K562 (cell line): ENCODE results near the gene RASSF1. TPM values are rescaled to one million over a fixed set of nuclear protein-coding genes. Genes with fewer than 3 reads are reported as not detected.
A peak's percentile ranks its signal among the peaks of the same experiment; 100 is the strongest.

Source experiments
- ATAC-seq: fragments of 200-7000 bp; cut with Tn5 transposase; 3 replicates; pipeline ENCODE4 v1.9.1; 2020; ENCODE audit warnings: moderate library complexity
- BruUV-seq: library from RNA; stranded (reverse); fragments of 400-500 nt; replicated peaks from 2 replicates; lab custom pipeline; 2021; lab: Mats Ljungman, UMichigan
- CTCF ChIA-PET: fragments of 300-600 bp; formaldehyde crosslinking; extraction: SDS; loops from one replicate; lab custom pipeline; 2021; ENCODE audit warnings: low intra/inter-chr PET ratio; lab: Yijun Ruan, JAX
- POLR2A ChIA-PET: fragments of 300-600, 350-650 bp; sonication (Branson Sonifier 250); formaldehyde crosslinking; extraction: SDS; loops from one replicate; lab custom pipeline; 2021; ENCODE audit warnings: antibody characterized with exemption, inconsistent platforms; lab: Yijun Ruan, JAX
- DNase-seq, 4 experiments: peaks; one replicate each; pipeline versions ENCODE4 v3.0.0 to v3.0.0-alpha.2; 2011 to 2018; ENCODE audit warnings: low spot score in 3 of 4, mixed read lengths in 3 of 4; ENCODE audit errors: extremely low read depth in 1 of 4
- FAIRE-seq: peaks from 2 replicates; lab custom pipeline; 2011; peaks lifted over from hg19 to GRCh38; lab: Jason Lieb, UNC
- H2AFZ ChIP-seq: 2 replicates; pipeline ENCODE4 v1.6.0; 2011; ENCODE audit warnings: low read depth, low read length, control low read depth, inconsistent platforms
- H3K27ac ChIP-seq: fragments of 200-600 bp; 3 replicates; pipeline ENCODE4 v1.8.0; 2011; ENCODE audit warnings: low read depth, mild to moderate bottlenecking, control low read depth, inconsistent platforms, low read length, moderate library complexity, mixed read lengths; ENCODE audit errors: extremely low read depth
- H3K27me3 ChIP-seq, 2 experiments: fragments of 300-600 bp in 1 of 2; 2 replicates in 1 of 2; 3 replicates in 1 of 2; pipeline versions ENCODE4 v1.6.0 to v1.8.0; 2011; ENCODE audit warnings: inconsistent platforms in 2 of 2, low read length in 2 of 2, mild to moderate bottlenecking in 1 of 2, mixed read lengths in 1 of 2, moderate library complexity in 1 of 2; ENCODE audit not compliant: control insufficient read depth in 2 of 2, insufficient read depth in 2 of 2
- H3K36me3 ChIP-seq: fragments of 300-600 bp; 3 replicates; pipeline ENCODE4 v1.8.0; 2011; ENCODE audit warnings: mild to moderate bottlenecking, low read length, inconsistent platforms; ENCODE audit not compliant: control insufficient read depth, insufficient read depth
- H3K4me1 ChIP-seq, 2 experiments: fragments of 200-600 bp in 1 of 2; replicated peaks in 1 of 2; 2 replicates in 1 of 2; 3 replicates in 1 of 2; pipeline versions ENCODE4 v1.5.1 to v1.8.0; 2011; ENCODE audit warnings: inconsistent platforms in 2 of 2, low read length in 2 of 2, mild to moderate bottlenecking in 1 of 2, mixed read lengths in 1 of 2, moderate library complexity in 1 of 2; ENCODE audit not compliant: control insufficient read depth in 2 of 2, insufficient read depth in 2 of 2
- H3K4me2 ChIP-seq: 2 replicates; pipeline ENCODE4 v1.6.1; 2011; ENCODE audit warnings: low read length, control low read depth, inconsistent platforms, mixed read lengths; ENCODE audit not compliant: insufficient read depth
- H3K4me3 ChIP-seq: fragments of 200-600 bp; sonication (generic), shearing (Covaris generic); 2 replicates; pipeline ENCODE4 v1.5.1; 2016; ENCODE audit warnings: control low read depth, inconsistent platforms
- H3K79me2 ChIP-seq: fragments of 200-600 bp; 3 replicates; pipeline ENCODE4 v1.8.0; 2011; ENCODE audit warnings: low read length, inconsistent platforms; ENCODE audit not compliant: control insufficient read depth, insufficient read depth
- H3K9ac ChIP-seq, 2 experiments: 2 replicates each; pipeline versions ENCODE4 v1.6.0 to v1.6.1; 2011; ENCODE audit warnings: low read depth in 2 of 2, low read length in 2 of 2, control low read depth in 1 of 2, inconsistent platforms in 1 of 2, mild to moderate bottlenecking in 1 of 2, mixed read lengths in 1 of 2; ENCODE audit not compliant: insufficient read depth in 1 of 2
- H3K9me1 ChIP-seq: one replicate; pipeline ENCODE4 v1.6.0; 2011; ENCODE audit warnings: inconsistent platforms, mild to moderate bottlenecking, low read length, moderate library complexity; ENCODE audit not compliant: control insufficient read depth, insufficient read depth
- H3K9me3 ChIP-seq: replicated peaks from 2 replicates; pipeline ENCODE4 v1.5.1; 2011; ENCODE audit warnings: low read depth, low read length, inconsistent platforms; ENCODE audit not compliant: control insufficient read depth, insufficient read depth
- H4K20me1 ChIP-seq: replicated peaks from 2 replicates; pipeline ENCODE4 v1.6.1; 2011; ENCODE audit warnings: low read length, inconsistent platforms, mixed read lengths; ENCODE audit not compliant: control insufficient read depth, insufficient read depth
- ARID2 ChIP-seq: fragments of 450-650 bp; IDR thresholded peaks from 2 replicates; pipeline ENCODE4 v1.6.1; 2017; ENCODE audit warnings: antibody characterized with exemption, mild to moderate bottlenecking
- HMG20B ChIP-seq: fragments of 250-450 bp; sonication (Bioruptor Pico); IDR thresholded peaks from 2 replicates; pipeline ENCODE4 v1.5.0; 2021; ENCODE audit warnings: mild to moderate bottlenecking
- MCM3 ChIP-seq: fragments of 450-650 bp; IDR thresholded peaks from 2 replicates; pipeline ENCODE4 v1.6.1; 2016
- NFIC ChIP-seq: fragments of 450-650 bp; IDR thresholded peaks from 2 replicates; pipeline ENCODE4 v1.6.1; 2017; ENCODE audit warnings: mild to moderate bottlenecking, inconsistent platforms
- ZFPM2 ChIP-seq: fragments of 250-450 bp; sonication (Bioruptor Pico); IDR thresholded peaks from 2 replicates; pipeline ENCODE4 v1.5.1; 2022; ENCODE audit warnings: mild to moderate bottlenecking
- ZNF41 ChIP-seq: fragments of 250-450 bp; sonication (Bioruptor Pico); conservative IDR thresholded peaks from 2 replicates; pipeline ENCODE4 v1.4.0; 2020; ENCODE audit warnings: mild to moderate bottlenecking
- WGBS: fragments of 100-300 bp; shearing (Covaris generic); methylation state at CpG from one replicate; pipeline ENCODE4 v1.1.6; 2016; ENCODE audit warnings: low coverage, mixed read lengths; ENCODE audit not compliant: insufficient coverage; ENCODE audit errors: missing lambda C conversion rate; 5-methylcytosine and 5-hydroxymethylcytosine counted together
- in situ Hi-C: fragments of 300-500 bp; cut with MboI; formaldehyde crosslinking; loops from 4 replicates; pipeline ENCODE4 v1.15.0; 2018; ENCODE audit warnings: inconsistent platforms, mixed read lengths
- intact Hi-C: fragments of 100-400 bp; cut with micrococcal nuclease; formaldehyde crosslinking; loops from 2 replicates; pipeline ENCODE4 v1.14.2; 2022
- polyA plus RNA-seq, 8 experiments: library from polyadenylated mRNA; depleted of rRNA in 4 of 8; stranded (reverse) in 5 of 8; unstranded in 3 of 8; fragments of >200 nt; fragmentation: Nextera tagmentation in 2 of 8; fragmentation: Illumina TruSeq in 1 of 8; extraction: Ambion mirVana in 2 of 8; extraction: Trizol in 1 of 8; gene quantifications; 2 replicates each; pipeline versions ENCODE4 v1.2.1 to v1.2.3, GENCODE V29; 2011 to 2014; ENCODE audit warnings: inconsistent platforms in 1 of 8, missing spikeins in 1 of 8
- total RNA-seq, 7 experiments: library from RNA; depleted of rRNA in 6 of 7; stranded (reverse); fragments of >200 nt in 6 of 7; fragmentation: Illumina TruSeq in 2 of 7; extraction: Trizol in 2 of 7; gene quantifications; 2 replicates each; pipeline versions ENCODE4 v1.2.1 to v1.2.3, GENCODE V29; 2011 to 2021; ENCODE audit warnings: low replicate concordance in 1 of 7
- TF ChIP-seq, protein P1 (sequence below): fragments of 250-450 bp; sonication (Bioruptor Pico); IDR thresholded peaks from 2 replicates; pipeline ENCODE4 v1.4.0; 2020; ENCODE audit warnings: borderline replicate concordance

The RASSF1 gene
- total and polyA plus RNA-seq, 9 of the 15 experiments (the other 6 are each of a cell fraction or from before 2014, with no cell fraction given) = 3.6 to 57.1 (median 24.6) TPM

- TF ChIP-seq ZFPM2 (CRISPR knock-in tag) = no peak
- no peak for TF ChIP-seq ARID2
- no peak for TF ChIP-seq ZNF41
- TF ChIP-seq NFIC = no peak; the same call in 1 of the 2 replicates
- TF ChIP-seq, protein P1, sequence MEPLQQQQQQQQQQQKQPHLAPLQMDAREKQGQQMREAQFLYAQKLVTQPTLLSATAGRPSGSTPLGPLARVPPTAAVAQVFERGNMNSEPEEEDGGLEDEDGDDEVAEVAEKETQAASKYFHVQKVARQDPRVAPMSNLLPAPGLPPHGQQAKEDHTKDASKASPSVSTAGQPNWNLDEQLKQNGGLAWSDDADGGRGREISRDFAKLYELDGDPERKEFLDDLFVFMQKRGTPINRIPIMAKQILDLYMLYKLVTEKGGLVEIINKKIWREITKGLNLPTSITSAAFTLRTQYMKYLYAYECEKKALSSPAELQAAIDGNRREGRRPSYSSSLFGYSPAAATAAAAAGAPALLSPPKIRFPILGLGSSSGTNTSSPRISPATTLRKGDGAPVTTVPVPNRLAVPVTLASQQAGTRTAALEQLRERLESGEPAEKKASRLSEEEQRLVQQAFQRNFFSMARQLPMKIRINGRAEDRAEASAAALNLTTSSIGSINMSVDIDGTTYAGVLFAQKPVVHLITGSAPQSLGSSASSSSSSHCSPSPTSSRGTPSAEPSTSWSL (CRISPR knock-in tag) = no peak
- no peak for TF ChIP-seq MCM3
- no peak for TF ChIP-seq HMG20B (CRISPR knock-in tag)
- Histone ChIP-seq H3K36me3 (peaks cover 19% of the 10 kb centered on the region; the same call in 2 of the 3 replicates), H3K9me3 (no peaks in the 10 kb centered on the region), H2AFZ (no peak overlapping the region), H3K9ac (peak overlapping the region in 1 of 2 experiments; percentile 97; a peak in 2 of 4 replicates), H3K27ac (no peak overlapping the region), H3K9me1 (no peaks in the 10 kb centered on the region), H3K27me3 (no peaks in the 10 kb centered on the region), H3K4me2 (peak overlapping the region; percentile 86; the same call in 1 of the 2 replicates), H4K20me1 (no peaks in the 10 kb centered on the region), H3K4me3 (no peak overlapping the region), H3K4me1 (peaks cover 27 to 70% of the 10 kb centered on the region in 2 experiments; a peak in 4 of 5 replicates), H3K79me2 (peaks cover 41% of the 10 kb centered on the region)
- BruUV-seq = no TSS peak
- in situ Hi-C loops = no loop called here
- ChIA-PET POLR2A (interaction anchor here (0.6 kb wide), 1 partner anchor 1220 kb away, joined by 3 read pairs; no protein-coding TSS in a partner anchor), CTCF (no interaction called here)
- WGBS = 100% methylated on average over 2 of the region's 2 CpGs
- DNase-seq (no peak), FAIRE-seq (no peak), ATAC-seq (no peak)
- intact Hi-C loops = no loop called here
Measured at GRCh38 chr3:50297384-50297775, 43.3 kb downstream of the RASSF1 start.
